ENCODE results near the gene TMOD1. TPM values are rescaled to one million over a fixed set of nuclear protein-coding genes. Genes with fewer than 3 reads are reported as not detected.

TMOD1 gene
- total and polyA plus RNA-seq, 2 of the 8 experiments (the other 6 are each of a cell fraction or from before 2014, with no cell fraction given), result 0.17 to 0.88 TPM

GRCh38 chr9:97527626-97528528, 26.4 kb downstream of the TMOD1 start:
- no peaks in the 10 kb centered on the region for H3K27me3 ChIP-seq (replicated peaks in 1 of 4; ENCODE audit: control insufficient read depth in 3 of 4, extremely low read depth in 1 of 4, insufficient read depth in 3 of 4, low read length in 3 of 4)
- peak overlapping the region in 2 of 4 experiments; percentile 14 to 22; a peak in 2 of 7 replicates for H3K9ac ChIP-seq (replicated peaks in 1 of 4; ENCODE audit: extremely low read depth in 1 of 4, low read depth in 3 of 4, low read length in 3 of 4)
- no peaks in the 10 kb centered on the region for H3K79me1 ChIP-seq (ENCODE audit: low read depth, low read length)
- peak overlapping the region; percentile 74 for H2BK120ac ChIP-seq (replicated peaks; ENCODE audit: low read depth, low read length)
- H3K79me2 ChIP-seq (ENCODE audit: control insufficient read depth in 1 of 2, insufficient read depth in 2 of 2, low read length in 2 of 2), result no peaks in the 10 kb centered on the region
- POLR2A ChIA-PET (ENCODE audit: partially characterized antibody), result interaction anchor here (1.1 to 1.7 kb wide), 3 partner anchors 25 to 63 kb away, joined by 3 to 4 read pairs (median 3); partner anchors contain the start of gene TMOD1
- 0 out of 8 replicates have a peak overlapping the region, but pooled peaks of 1 of the 4 experiments have one; percentile 8 for H3K4me3 ChIP-seq (ENCODE audit: extremely low read depth in 1 of 4, insufficient read depth in 2 of 4, low read depth in 3 of 4, low read length in 4 of 4)
- H3K23ac ChIP-seq (ENCODE audit: insufficient read length), result no peak overlapping the region
- H3K4me2 ChIP-seq (ENCODE audit: insufficient read depth in 1 of 2, low read depth in 2 of 2, low read length in 2 of 2), result peak overlapping the region; percentile 39 to 47; a peak in 3 of 4 replicates
- H4K8ac ChIP-seq (ENCODE audit: extremely low read depth, insufficient read depth, low read length), result peak overlapping the region; percentile 86; the same call in 1 of the 2 replicates
- TF ChIP-seq YY1 (IDR thresholded peaks at IDR 0.05; ENCODE audit: low read depth, low read length) (no peak; the same call in none of the 2 replicates), E2F6 (IDR thresholded peaks at IDR 0.05) (peak; percentile 56), ASH2L (IDR thresholded peaks at IDR 0.05; ENCODE audit: low read length) (peak; percentile 88), SAP30 (IDR thresholded peaks at IDR 0.05; ENCODE audit: insufficient read depth, insufficient replicate concordance, low read length) (no peak)
- peak overlapping the region; percentile 57 for H2BK5ac ChIP-seq (ENCODE audit: low read depth, low read length)
- peak overlapping the region; percentile 83 for H2AFZ ChIP-seq (ENCODE audit: low read length)
- H2BK12ac ChIP-seq (ENCODE audit: low read depth, low read length), result peak overlapping the region; percentile 94
- H2AK5ac ChIP-seq (ENCODE audit: low read depth, low read length), result no peak overlapping the region; the same call in 1 of the 2 replicates
- peak overlapping the region; percentile 64 for H3K4ac ChIP-seq (replicated peaks; ENCODE audit: insufficient read length, low read depth, low read length)
- no peaks in the 10 kb centered on the region for H3K9me3 ChIP-seq (ENCODE audit: insufficient read depth in 2 of 2, low read depth in 1 of 2, low read length in 1 of 2)
- H3K18ac ChIP-seq (ENCODE audit: extremely low read depth, low read length), result peak overlapping the region; percentile 19; the same call in 1 of the 2 replicates
- WGBS, 2 experiments (ENCODE audit: extremely low coverage in 1 of 2, insufficient coverage in 1 of 2, insufficient read length in 1 of 2, insufficient replicate concordance in 2 of 2, low coverage in 1 of 2, low lambda C conversion rate in 2 of 2, missing lambda C conversion rate in 1 of 2), result 62% methylated on average over 18 of the region's 18 CpGs; no CpG with 5 or more reads in 1 of the 2 experiments
- 0 out of 2 replicates have a peak overlapping the region, but pooled peaks have one; percentile 73 for H2BK15ac ChIP-seq (ENCODE audit: low read length)
- peak overlapping the region; percentile 35 for H4K5ac ChIP-seq (ENCODE audit: insufficient read length, low read depth, low read length)
- no peaks in the 10 kb centered on the region for H3K23me2 ChIP-seq (ENCODE audit: low read depth, low read length)
- H3K4me1 ChIP-seq (replicated peaks in 1 of 4; ENCODE audit: control insufficient read depth in 3 of 4, insufficient read depth in 4 of 4, low read length in 3 of 4), result peaks cover 8 to 22% (median 16%) of the 10 kb centered on the region in 4 experiments
- no peaks in the 10 kb centered on the region for H3K36me3 ChIP-seq (ENCODE audit: control insufficient read depth in 2 of 4, insufficient read depth in 4 of 4, low read length in 3 of 4)
- H2BK20ac ChIP-seq (ENCODE audit: low read length), result peak overlapping the region; percentile 99; the same call in 1 of the 2 replicates
- H3K56ac ChIP-seq (replicated peaks; ENCODE audit: insufficient read length, low read depth, low read length), result no peak overlapping the region
- CTCF ChIA-PET (ENCODE audit: partially characterized antibody), result interaction anchor here (0.7 to 2.8 kb wide), 10 partner anchors 13 to 102 kb away, joined by 3 to 8 read pairs (median 4); partner anchors contain the start of gene TMOD1
- DNase-seq (ENCODE audit: low read depth in 1 of 2, low spot score in 2 of 2) (peak in 1 of 2 experiments; percentile 63), FAIRE-seq (no peak)
- H3K14ac ChIP-seq (ENCODE audit: insufficient read length), result no peak overlapping the region
- H3K27ac ChIP-seq (ENCODE audit: low read depth, low read length), result peak overlapping the region; percentile 77
- H4K91ac ChIP-seq (replicated peaks; ENCODE audit: insufficient read length, low read length), result peak overlapping the region; percentile 71
- no peaks in the 10 kb centered on the region for H4K20me1 ChIP-seq (replicated peaks in 1 of 2; ENCODE audit: control insufficient read depth in 1 of 2, insufficient read depth in 2 of 2, low read length in 2 of 2)

Data from H1 (cell line).